Measurements from ENCODE around the gene DIRAS1.
"Not testable (repeated sequence)": the region's sequence is repeated elsewhere in the genome, so short reads cannot be mapped to it uniquely, and the experiment has no call there.

The DIRAS1 gene

DNA sequence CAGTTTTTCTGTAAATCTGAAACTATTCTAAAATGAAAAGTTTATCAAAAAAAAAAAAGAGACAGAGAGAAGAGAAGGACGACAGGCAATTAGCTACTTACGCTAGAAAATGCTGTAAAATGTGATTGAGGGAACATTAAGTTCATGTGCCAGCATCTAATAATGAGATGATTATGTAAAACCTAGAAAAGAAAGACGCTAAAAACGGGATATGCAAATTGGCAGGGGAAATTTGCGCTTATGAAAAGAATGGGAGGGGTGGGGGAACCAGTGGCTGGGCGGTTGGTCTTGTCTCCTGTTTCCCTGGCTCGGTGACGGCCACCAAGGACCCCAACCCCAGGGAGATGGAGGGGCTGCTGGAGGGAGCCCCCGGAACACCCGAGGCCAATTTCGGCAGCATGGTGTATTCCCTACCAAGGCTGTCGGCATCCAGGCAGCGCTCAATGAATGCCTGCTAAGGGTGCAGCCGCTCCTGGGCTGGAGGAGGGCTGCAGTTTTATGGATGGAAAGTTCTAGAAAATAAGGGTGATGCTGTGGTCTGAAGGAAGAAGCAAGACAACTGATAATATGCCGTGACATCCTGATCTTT, 52.9 kb downstream of the DIRAS1 start:
- DNase-seq = no peak

DNA sequence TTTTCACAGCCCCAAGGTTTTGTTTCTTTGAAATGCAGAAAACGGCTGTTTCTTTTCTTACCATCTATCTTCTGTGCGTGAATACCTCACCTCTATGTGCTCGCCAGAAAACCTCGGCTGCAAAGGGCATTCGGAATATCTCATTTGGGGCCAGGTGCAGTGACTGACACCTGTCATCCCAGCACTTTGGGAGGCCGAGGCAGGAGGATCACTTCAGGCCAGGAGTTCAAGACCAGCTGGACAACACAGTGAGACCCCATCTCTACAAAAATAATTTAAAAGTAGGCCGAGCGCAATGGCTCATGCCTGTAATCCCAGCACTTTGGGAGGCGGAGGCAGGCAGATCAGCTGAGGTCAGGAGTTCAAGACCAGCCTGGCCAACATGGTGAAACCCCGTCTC, 53.8 kb downstream of the DIRAS1 start:
- DNase-seq = not testable (repeated sequence)

DNA sequence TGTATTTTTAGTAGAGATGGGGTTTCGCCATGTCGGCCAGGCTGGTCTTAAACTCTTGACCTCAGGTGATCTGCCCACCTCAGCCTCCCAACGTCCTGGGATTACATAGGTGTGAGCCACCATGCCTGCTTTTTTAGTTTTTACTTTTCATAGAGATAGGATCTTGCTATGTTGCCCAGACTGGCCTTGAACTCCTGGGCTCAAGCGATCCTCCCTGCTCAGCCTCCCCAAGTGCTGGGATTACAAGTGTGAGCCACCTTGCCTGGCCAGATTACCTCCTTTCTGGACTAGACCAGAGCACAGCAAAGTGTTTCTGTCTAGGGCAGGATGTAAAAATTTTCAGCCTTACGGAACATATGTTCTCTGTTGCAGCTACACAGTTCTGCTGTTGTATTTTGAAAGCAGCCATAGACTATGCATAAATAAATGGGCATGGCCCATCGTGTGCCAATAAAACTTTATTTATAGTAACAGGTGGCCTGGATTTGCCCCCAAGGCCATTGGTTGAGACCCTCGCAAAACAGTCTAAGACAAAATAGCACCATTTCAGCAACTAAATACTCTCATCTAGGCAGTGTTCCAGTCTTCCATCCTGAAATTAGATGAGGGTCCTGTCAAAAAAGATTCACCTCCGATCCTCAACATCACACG, 54.7 kb downstream of the DIRAS1 start:
- DNase-seq = no peak

DNA sequence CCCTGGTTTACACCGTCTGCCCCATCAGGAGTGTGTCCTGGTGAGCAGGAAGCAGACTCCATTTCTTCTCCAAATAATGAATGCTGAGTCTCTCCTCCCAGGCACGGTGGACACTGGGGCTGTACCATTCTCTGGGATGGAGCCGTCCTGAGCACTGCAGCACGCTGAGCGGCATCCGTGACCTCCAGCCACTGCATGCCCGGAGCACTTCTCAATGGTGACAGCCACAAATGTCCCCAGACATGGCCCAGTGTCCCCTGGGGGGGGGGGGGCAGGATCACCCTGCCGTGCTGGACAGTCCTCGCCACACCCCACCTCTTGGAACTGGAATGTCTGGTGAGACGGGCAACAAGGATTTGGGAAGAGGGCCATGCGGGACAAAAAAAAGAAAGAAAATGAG, 56.1 kb downstream of the DIRAS1 start:
- DNase-seq = no peak

All from stimulated activated CD4-positive, alpha-beta T cell treated with anti-CD3 and anti-CD28 coated beads, Interleukin-4, amount 100 ng/mL, for 1 hour (primary cell).